Psoas muscle (tissue), 8 donors: ENCODE data around the gene GNG3. TPM values are rescaled to one million over a fixed set of nuclear protein-coding genes. Genes with fewer than 3 reads are reported as not detected.

Experiments
- ATAC-seq, 4 donors: fragments of 200-7000 bp; cut with Tn5 transposase; one replicate each; pipeline ENCODE4 v1.9.1; 2020; ENCODE audit warnings: moderate library complexity in 3 of 4, mild to moderate bottlenecking in 2 of 4
- DNase-seq, 2 donors: peaks; one replicate each; pipeline ENCODE4 v3.0.0-alpha.2; 2020
- H3K27ac ChIP-seq: fragments of 200-600 bp; one replicate; pipeline ENCODE4 v1.8.0; 2022
- H3K27me3 ChIP-seq, 3 donors: fragments of 200-600 bp in 1 of 3; one replicate each; pipeline versions ENCODE4 v1.6.1 to v1.8.0; 2013 to 2022; ENCODE audit warnings: low read length in 2 of 3, mild to moderate bottlenecking in 2 of 3, moderate library complexity in 1 of 3; ENCODE audit not compliant: insufficient read depth in 3 of 3
- H3K36me3 ChIP-seq, 2 donors: fragments of 200-600 bp in 1 of 2; one replicate each; pipeline versions ENCODE4 v1.6.1 to v1.8.0; 2013 to 2022; ENCODE audit warnings: low read depth in 1 of 2, mild to moderate bottlenecking in 1 of 2, moderate library complexity in 1 of 2; ENCODE audit not compliant: insufficient read depth in 1 of 2
- H3K4me1 ChIP-seq: fragments of 200-600 bp; one replicate; pipeline ENCODE4 v1.8.0; 2022
- H3K4me3 ChIP-seq: fragments of 200-600 bp; one replicate; pipeline ENCODE4 v1.8.0; 2022; ENCODE audit warnings: mild to moderate bottlenecking
- H3K9me3 ChIP-seq: fragments of 200-600 bp; one replicate; pipeline ENCODE4 v1.8.0; 2022
- CTCF ChIP-seq: fragments of 200-600 bp; IDR thresholded peaks from one replicate; pipeline ENCODE4 v1.8.0; 2022; ENCODE audit warnings: antibody characterized with exemption
- WGBS, 3 donors: extraction: QIAGEN DNeasy Blood & Tissue Kit; methylation state at CpG; one replicate each; pipeline versions ENCODE4 v1.1.6 to v1.1.7; 2013; 5-methylcytosine and 5-hydroxymethylcytosine counted together
- intact Hi-C, 2 donors: fragments of 100-400 bp; cut with DNase I; formaldehyde crosslinking; loops; one replicate each; pipeline versions ENCODE4 v1.11.0 to v1.14.2; 2022
- polyA plus RNA-seq, 3 donors: library from polyadenylated mRNA; stranded (reverse); fragments of 200-250 nt; gene quantifications; one replicate each; pipeline ENCODE4 v1.2.3, GENCODE V29; 2013
- total RNA-seq, 4 donors: library from RNA; stranded (reverse); fragmentation: NEBNext Ultra II Directional in 2 of 4; extraction: Animal tissue kit (Norgen Biotek cat#: 25700) in 2 of 4; gene quantifications; one replicate each; pipeline versions ENCODE4 v1.2.1 to v1.2.4, GENCODE V29; 2021 to 2023
- donor health status: healthy with polysubstance abuse.
- donor health status: DM: no; HTN: no; CAD: no; lungs with moderate emphysema.
- donor health status: Bipolar disorder and iron deficiency.
- donor health status: healthy.
- donor health status: DM: yes; HTN: yes; CAD: no.
- donor health status: DM: no; HTN: no; CAD: no.
- donor health status: DM: no; HTN: no; CAD: no.
- donor health status: DM: yes; HTN: yes; CAD: no.

GNG3 gene
- total and polyA plus RNA-seq, 7 donors: 0.10 to 0.39 TPM; not detected in 5

- Histone ChIP-seq H3K27ac (peak overlapping the region; percentile 95), H3K4me3 (peak overlapping the region; percentile 99), H3K36me3 (peaks cover 3 to 42% of the 10 kb centered on the region in 2 donors), H3K9me3 (no peaks in the 10 kb centered on the region), H3K4me1 (peaks cover 35% of the 10 kb centered on the region), H3K27me3 (no peaks in the 10 kb centered on the region)
- WGBS, 3 donors: 31 to 43% (median 42%) methylated on average over 16 of the region's 16 CpGs
- DNase-seq (no peak), ATAC-seq (no peak)
- intact Hi-C loops: no loop called here
- no peak for TF ChIP-seq CTCF
These were observed 41.1 kb upstream of the GNG3 start for GRCh38 chr11:62666259-62666926.

- peaks cover 3 to 31% of the 10 kb centered on the region in 2 donors for H3K36me3 ChIP-seq
- peaks cover 38% of the 10 kb centered on the region for H3K4me1 ChIP-seq
- H3K27me3 ChIP-seq: no peaks in the 10 kb centered on the region
- H3K27ac ChIP-seq: no peak overlapping the region
- H3K9me3 ChIP-seq: no peaks in the 10 kb centered on the region
- 67 to 73% (median 72%) methylated on average over 2 of the region's 2 CpGs for WGBS, 3 donors
- DNase-seq (no peak), ATAC-seq (no peak)
- intact Hi-C loops: no loop called here
- peak overlapping the region; percentile 99 for H3K4me3 ChIP-seq
- TF ChIP-seq CTCF: no peak
These were observed 40.0 kb upstream of the GNG3 start for GRCh38 chr11:62667460-62667859.

GRCh38 chr11:62669420-62670161 lies 37.9 kb upstream of the GNG3 start:
- no peak overlapping the region for H3K4me3 ChIP-seq
- no peak for TF ChIP-seq CTCF
- no peaks in the 10 kb centered on the region for H3K27me3 ChIP-seq
- WGBS, 3 donors: 41 to 69% (median 45%) methylated on average over 4 of the region's 4 CpGs
- intact Hi-C loops: no loop called here
- H3K36me3 ChIP-seq: peaks cover 3 to 37% of the 10 kb centered on the region in 2 donors
- peaks cover 48% of the 10 kb centered on the region for H3K4me1 ChIP-seq
- no peaks in the 10 kb centered on the region for H3K9me3 ChIP-seq
- peak overlapping the region; percentile 87 for H3K27ac ChIP-seq
- ATAC-seq (no peak), DNase-seq (no peak)

- Histone ChIP-seq H3K27ac (peak overlapping the region; percentile 87), H3K36me3 (peaks cover 4 to 51% of the 10 kb centered on the region in 2 donors), H3K27me3 (no peaks in the 10 kb centered on the region), H3K4me1 (peaks cover 45% of the 10 kb centered on the region), H3K9me3 (no peaks in the 10 kb centered on the region), H3K4me3 (peak overlapping the region; percentile 98)
- ATAC-seq (peak; percentile 12 to 45 (median 33)), DNase-seq (no peak)
- 0% methylated on average over 17 of the region's 17 CpGs for WGBS, 3 donors
- intact Hi-C loops: no loop called here
- no peak for TF ChIP-seq CTCF
These were observed 36.3 kb upstream of the GNG3 start for GRCh38 chr11:62671236-62671607.
